ENCODE measurements around the gene SLC25A34. TPM values are rescaled to one million over a fixed set of nuclear protein-coding genes. Genes with fewer than 3 reads are reported as not detected.

SLC25A34 gene
- total and polyA plus RNA-seq, 2 of the 13 experiments (the other 11 are each of a cell fraction or from before 2014, with no cell fraction given): 0.13 to 0.18 TPM

DNA sequence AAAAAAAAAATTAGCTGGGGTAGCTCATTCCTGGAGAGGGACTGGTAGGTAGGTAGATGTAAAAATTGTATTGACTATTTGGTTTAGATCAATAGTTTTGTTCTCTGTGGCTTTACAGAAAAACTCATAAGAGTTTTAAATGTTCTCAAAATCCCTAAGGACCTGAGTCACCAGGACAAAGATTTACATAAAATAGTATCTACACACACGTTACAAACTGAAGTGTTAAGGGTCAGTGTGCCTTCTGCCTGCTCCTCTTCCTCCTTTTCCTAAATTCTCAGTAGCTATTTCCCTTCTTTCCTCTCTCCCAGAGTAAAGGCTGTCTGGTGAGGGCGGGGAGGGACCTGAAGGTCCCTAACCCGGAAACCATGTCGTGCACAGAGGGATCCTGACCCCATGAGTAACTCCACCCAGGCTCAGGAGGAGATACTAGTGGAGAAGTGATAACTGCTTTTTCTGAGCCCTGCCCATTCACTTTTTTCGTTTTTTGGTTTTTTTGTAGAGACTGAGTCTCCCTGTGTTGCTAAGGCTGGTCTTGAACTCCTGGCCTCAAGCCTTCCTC is 43.9 kb upstream of the SLC25A34 start (continued):
- TF ChIP-seq TAF15 (IDR thresholded peaks at IDR 0.05; ENCODE audit: low read depth, low read length, poor library complexity, severe bottlenecking): no peak
- TF ChIP-seq ZNF546 (CRISPR knock-in tag; conservative IDR thresholded peaks at IDR 0.05): no peak
- TF ChIP-seq SALL1 (CRISPR knock-in tag; IDR thresholded peaks at IDR 0.05): no peak
- TF ChIP-seq ZNF564 (CRISPR knock-in tag; IDR thresholded peaks at IDR 0.05): no peak
- TF ChIP-seq ARNT (IDR thresholded peaks at IDR 0.05): no peak
- no peak for TF ChIP-seq IKZF5 (CRISPR knock-in tag; IDR thresholded peaks at IDR 0.05)
- no peak for TF ChIP-seq YEATS2 (CRISPR knock-in tag; IDR thresholded peaks at IDR 0.05; ENCODE audit: borderline replicate concordance)

DNA sequence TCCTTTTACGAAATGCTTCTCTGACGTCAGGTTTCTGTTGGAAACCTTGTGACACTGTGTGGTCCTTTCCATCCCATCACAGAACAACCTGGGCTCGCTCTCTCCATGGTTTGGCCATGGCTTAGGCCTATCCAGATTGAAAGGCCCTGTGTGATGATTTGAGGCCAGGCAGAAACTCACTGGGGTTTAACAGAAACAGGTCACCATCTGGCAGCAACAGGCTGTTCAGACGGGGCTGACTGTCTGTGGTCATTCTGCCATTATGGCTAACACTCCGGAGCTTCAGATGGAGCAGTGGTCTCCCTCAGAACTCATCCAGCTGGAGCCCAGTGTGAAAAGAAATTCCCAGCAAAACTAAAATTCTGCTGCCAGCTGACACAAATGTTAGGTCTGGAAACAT is 42.7 kb upstream of the SLC25A34 start:
- in situ Hi-C loops (cut with HindIII; ENCODE audit: extremely low pct_ligation_motif_present, low pct_unique_long_range_greater_than_20kb): no loop called here
- no peaks in the 10 kb centered on the region for H3K4me1 ChIP-seq (ENCODE audit: insufficient read depth, low read length)
- H3K27me3 ChIP-seq (ENCODE audit: control insufficient read depth in 1 of 2, insufficient read depth in 2 of 2, low read length in 2 of 2): no peaks in the 10 kb centered on the region
- peaks cover 5 to 10% of the 10 kb centered on the region in 2 experiments; a peak in 4 of 5 replicates for H3K36me3 ChIP-seq (replicated peaks in 1 of 2; ENCODE audit: control insufficient read depth in 1 of 2, insufficient read depth in 2 of 2, low read length in 2 of 2)
- H3K9ac ChIP-seq (ENCODE audit: insufficient read depth, low read depth, low read length): no peak overlapping the region
- ChIA-PET CTCF (ENCODE audit: low intra/inter-chr PET ratio, low total read pairs) (no interaction called here), POLR2A (no interaction called here)
- H3K4me2 ChIP-seq (ENCODE audit: low read depth, low read length): no peak overlapping the region
- DNase-seq (ENCODE audit: low spot score): no peak
- H2AFZ ChIP-seq (ENCODE audit: low read length): no peak overlapping the region
- intact Hi-C loops (cut with micrococcal nuclease; ENCODE audit: unreplicated experiment): no loop called here
- H3K79me2 ChIP-seq (ENCODE audit: insufficient read depth, low read length): peaks cover 16% of the 10 kb centered on the region
- H3K27ac ChIP-seq (ENCODE audit: extremely low read length, insufficient read depth, low read length): no peak overlapping the region
- no peaks in the 10 kb centered on the region for H4K20me1 ChIP-seq (ENCODE audit: insufficient read depth, low read length)
- H3K9me3 ChIP-seq (ENCODE audit: low read length): no peaks in the 10 kb centered on the region
- no peak for ATAC-seq
- H3K4me3 ChIP-seq (replicated peaks in 1 of 3; ENCODE audit: insufficient read depth in 1 of 3, low read depth in 2 of 3, low read length in 3 of 3): no peak overlapping the region
- FAIRE-seq: no peak
- WGBS (ENCODE audit: low lambda C conversion rate): 94% methylated on average over 5 of the region's 5 CpGs
- no TSS peak for BruUV-seq (replicated peaks)
- TF ChIP-seq ZNF549 (CRISPR knock-in tag; IDR thresholded peaks at IDR 0.05) (no peak), ZNF547 (CRISPR knock-in tag; IDR thresholded peaks at IDR 0.05) (no peak), ELF3 (CRISPR knock-in tag; IDR thresholded peaks at IDR 0.05) (no peak), ZNF256 (CRISPR knock-in tag; conservative IDR thresholded peaks at IDR 0.05) (no peak), NRL (CRISPR knock-in tag; IDR thresholded peaks at IDR 0.05; ENCODE audit: borderline replicate concordance) (no peak), PHB2 (IDR thresholded peaks at IDR 0.05; ENCODE audit: partially characterized antibody) (no peak), FOXM1 (CRISPR knock-in tag; IDR thresholded peaks at IDR 0.05) (no peak), HDAC2 (CRISPR knock-in tag; IDR thresholded peaks at IDR 0.05) (no peak), MED13 (CRISPR knock-in tag; IDR thresholded peaks at IDR 0.05) (no peak), CHD2 (IDR thresholded peaks at IDR 0.05; ENCODE audit: low read depth, low read length) (no peak), ZSCAN12 (CRISPR knock-in tag; IDR thresholded peaks at IDR 0.05) (no peak), POGZ (CRISPR knock-in tag; IDR thresholded peaks at IDR 0.05) (no peak), REL (CRISPR knock-in tag; conservative IDR thresholded peaks at IDR 0.05) (no peak)
- TF ChIP-seq, protein P1, sequence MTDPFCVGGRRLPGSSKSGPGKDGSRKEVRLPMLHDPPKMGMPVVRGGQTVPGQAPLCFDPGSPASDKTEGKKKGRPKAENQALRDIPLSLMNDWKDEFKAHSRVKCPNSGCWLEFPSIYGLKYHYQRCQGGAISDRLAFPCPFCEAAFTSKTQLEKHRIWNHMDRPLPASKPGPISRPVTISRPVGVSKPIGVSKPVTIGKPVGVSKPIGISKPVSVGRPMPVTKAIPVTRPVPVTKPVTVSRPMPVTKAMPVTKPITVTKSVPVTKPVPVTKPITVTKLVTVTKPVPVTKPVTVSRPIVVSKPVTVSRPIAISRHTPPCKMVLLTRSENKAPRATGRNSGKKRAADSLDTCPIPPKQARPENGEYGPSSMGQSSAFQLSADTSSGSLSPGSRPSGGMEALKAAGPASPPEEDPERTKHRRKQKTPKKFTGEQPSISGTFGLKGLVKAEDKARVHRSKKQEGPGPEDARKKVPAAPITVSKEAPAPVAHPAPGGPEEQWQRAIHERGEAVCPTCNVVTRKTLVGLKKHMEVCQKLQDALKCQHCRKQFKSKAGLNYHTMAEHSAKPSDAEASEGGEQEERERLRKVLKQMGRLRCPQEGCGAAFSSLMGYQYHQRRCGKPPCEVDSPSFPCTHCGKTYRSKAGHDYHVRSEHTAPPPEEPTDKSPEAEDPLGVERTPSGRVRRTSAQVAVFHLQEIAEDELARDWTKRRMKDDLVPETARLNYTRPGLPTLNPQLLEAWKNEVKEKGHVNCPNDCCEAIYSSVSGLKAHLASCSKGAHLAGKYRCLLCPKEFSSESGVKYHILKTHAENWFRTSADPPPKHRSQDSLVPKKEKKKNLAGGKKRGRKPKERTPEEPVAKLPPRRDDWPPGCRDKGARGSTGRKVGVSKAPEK (CRISPR knock-in tag; IDR thresholded peaks at IDR 0.05; ENCODE audit: borderline replicate concordance): no peak
- TF ChIP-seq, protein P2, sequence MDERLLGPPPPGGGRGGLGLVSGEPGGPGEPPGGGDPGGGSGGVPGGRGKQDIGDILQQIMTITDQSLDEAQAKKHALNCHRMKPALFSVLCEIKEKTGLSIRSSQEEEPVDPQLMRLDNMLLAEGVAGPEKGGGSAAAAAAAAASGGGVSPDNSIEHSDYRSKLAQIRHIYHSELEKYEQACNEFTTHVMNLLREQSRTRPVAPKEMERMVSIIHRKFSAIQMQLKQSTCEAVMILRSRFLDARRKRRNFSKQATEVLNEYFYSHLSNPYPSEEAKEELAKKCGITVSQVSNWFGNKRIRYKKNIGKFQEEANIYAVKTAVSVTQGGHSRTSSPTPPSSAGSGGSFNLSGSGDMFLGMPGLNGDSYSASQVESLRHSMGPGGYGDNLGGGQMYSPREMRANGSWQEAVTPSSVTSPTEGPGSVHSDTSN (CRISPR knock-in tag; IDR thresholded peaks at IDR 0.05): no peak
